ENCODE results near the gene TMEM170B. TPM values are rescaled to one million over a fixed set of nuclear protein-coding genes. Genes with fewer than 3 reads are reported as not detected.

Gene TMEM170B
- total and polyA plus RNA-seq, 2 donors (not counting 1 experiment from before 2014, with no cell fraction given): 1.5 to 4.5 TPM

- no peaks in the 10 kb centered on the region for H3K4me1 ChIP-seq (ENCODE audit: control insufficient read depth, extremely low read depth, insufficient read depth, low read length)
- no peaks in the 10 kb centered on the region for H4K20me1 ChIP-seq (ENCODE audit: control insufficient read depth, extremely low read depth, insufficient read depth, low read length)
- H3K4me3 ChIP-seq (replicated peaks in 1 of 4; ENCODE audit: control extremely low read depth in 1 of 4, insufficient read depth in 1 of 4, low read depth in 3 of 4, low read length in 4 of 4): no peak overlapping the region
- H3K9ac ChIP-seq (ENCODE audit: insufficient read depth, low read length): no peak overlapping the region
- no peaks in the 10 kb centered on the region for H3K79me2 ChIP-seq (ENCODE audit: control insufficient read depth, insufficient read depth, low read length)
- H3K27ac ChIP-seq (ENCODE audit: insufficient read depth, low read length): no peak overlapping the region
- H2AFZ ChIP-seq (ENCODE audit: low read length): no peak overlapping the region
- H3K9me3 ChIP-seq (ENCODE audit: control insufficient read depth, insufficient read depth, low read depth, low read length): no peaks in the 10 kb centered on the region
- no peak overlapping the region for H3K4me2 ChIP-seq (ENCODE audit: extremely low read depth, insufficient read depth, low read length)
- no peak for DNase-seq (ENCODE audit: low read depth in 2 of 2)
- H3K36me3 ChIP-seq (ENCODE audit: control insufficient read depth, insufficient read depth, low read length): no peaks in the 10 kb centered on the region
- H3K27me3 ChIP-seq (ENCODE audit: control insufficient read depth, insufficient read depth, low read length): no peaks in the 10 kb centered on the region
- TF ChIP-seq EZH2 (IDR thresholded peaks at IDR 0.05; ENCODE audit: low read length, missing control alignments) (no peak), CTCF (conservative IDR thresholded peaks at IDR 0.05 in 1 of 2, IDR thresholded peaks at IDR 0.05 in 1 of 2; ENCODE audit: low read depth in 1 of 2, low read length in 2 of 2) (no peak)
Measured at GRCh38 chr6:11626356-11626755, 88.8 kb downstream of the TMEM170B start.

- Histone ChIP-seq H3K27ac (ENCODE audit: insufficient read depth, low read length) (no peak overlapping the region), H3K9ac (ENCODE audit: insufficient read depth, low read length) (no peak overlapping the region), H4K20me1 (ENCODE audit: control insufficient read depth, extremely low read depth, insufficient read depth, low read length) (no peaks in the 10 kb centered on the region), H3K4me2 (ENCODE audit: extremely low read depth, insufficient read depth, low read length) (no peak overlapping the region), H3K9me3 (ENCODE audit: control insufficient read depth, insufficient read depth, low read depth, low read length) (no peaks in the 10 kb centered on the region), H3K79me2 (ENCODE audit: control insufficient read depth, insufficient read depth, low read length) (no peaks in the 10 kb centered on the region), H3K36me3 (ENCODE audit: control insufficient read depth, insufficient read depth, low read length) (no peaks in the 10 kb centered on the region), H2AFZ (ENCODE audit: low read length) (no peak overlapping the region), H3K27me3 (ENCODE audit: control insufficient read depth, insufficient read depth, low read length) (no peaks in the 10 kb centered on the region), H3K4me3 (replicated peaks in 1 of 4; ENCODE audit: control extremely low read depth in 1 of 4, insufficient read depth in 1 of 4, low read depth in 3 of 4, low read length in 4 of 4) (no peak overlapping the region), H3K4me1 (ENCODE audit: control insufficient read depth, extremely low read depth, insufficient read depth, low read length) (peaks cover 9% of the 10 kb centered on the region)
- no peak for TF ChIP-seq EZH2 (IDR thresholded peaks at IDR 0.05; ENCODE audit: low read length, missing control alignments)
- no peak for DNase-seq (ENCODE audit: low read depth in 2 of 2)
Measured at GRCh38 chr6:11628562-11628961, 91.0 kb downstream of the TMEM170B start.

GRCh38 chr6:11631008-11631407 is 93.5 kb downstream of the TMEM170B start:
- Histone ChIP-seq H3K4me1 (ENCODE audit: control insufficient read depth, extremely low read depth, insufficient read depth, low read length) (peaks cover 9% of the 10 kb centered on the region), H4K20me1 (ENCODE audit: control insufficient read depth, extremely low read depth, insufficient read depth, low read length) (no peaks in the 10 kb centered on the region), H3K36me3 (ENCODE audit: control insufficient read depth, insufficient read depth, low read length) (no peaks in the 10 kb centered on the region), H3K4me2 (ENCODE audit: extremely low read depth, insufficient read depth, low read length) (no peak overlapping the region), H3K79me2 (ENCODE audit: control insufficient read depth, insufficient read depth, low read length) (no peaks in the 10 kb centered on the region), H3K4me3 (replicated peaks in 1 of 4; ENCODE audit: control extremely low read depth in 1 of 4, insufficient read depth in 1 of 4, low read depth in 3 of 4, low read length in 4 of 4) (no peak overlapping the region), H2AFZ (ENCODE audit: low read length) (no peak overlapping the region), H3K9me3 (ENCODE audit: control insufficient read depth, insufficient read depth, low read depth, low read length) (no peaks in the 10 kb centered on the region), H3K9ac (ENCODE audit: insufficient read depth, low read length) (no peak overlapping the region), H3K27me3 (ENCODE audit: control insufficient read depth, insufficient read depth, low read length) (no peaks in the 10 kb centered on the region), H3K27ac (ENCODE audit: insufficient read depth, low read length) (no peak overlapping the region)
- DNase-seq (ENCODE audit: low read depth in 2 of 2): no peak
- no peak for TF ChIP-seq CTCF (conservative IDR thresholded peaks at IDR 0.05 in 1 of 2, IDR thresholded peaks at IDR 0.05 in 1 of 2; ENCODE audit: low read depth in 1 of 2, low read length in 2 of 2)
- TF ChIP-seq EZH2 (IDR thresholded peaks at IDR 0.05; ENCODE audit: low read length, missing control alignments): no peak
